Osteoblast (primary cell): ENCODE results near the gene CNPY1. TPM values are rescaled to one million over a fixed set of nuclear protein-coding genes. Genes with fewer than 3 reads are reported as not detected.

Experiments used
- DNase-seq: peaks from one replicate; pipeline ENCODE4 v3.0.0; 2011; ENCODE audit warnings: low spot score, mixed read lengths; ENCODE audit not compliant: insufficient read length; ENCODE audit errors: missing footprints
- H2AFZ ChIP-seq: 2 replicates; pipeline ENCODE4 v1.6.0; 2011; ENCODE audit warnings: mild to moderate bottlenecking, low read length
- H3K27ac ChIP-seq: 2 replicates; pipeline ENCODE4 v1.5.1; 2011; ENCODE audit warnings: mild to moderate bottlenecking, low read depth, low read length, moderate library complexity
- H3K27me3 ChIP-seq: 2 replicates; pipeline ENCODE4 v1.6.0; 2012; ENCODE audit warnings: mild to moderate bottlenecking, control low read depth, inconsistent platforms, low read length, moderate library complexity; ENCODE audit not compliant: insufficient read depth
- H3K36me3 ChIP-seq: 2 replicates; pipeline ENCODE4 v1.5.1; 2011; ENCODE audit warnings: mild to moderate bottlenecking, low read length, control low read depth, moderate library complexity; ENCODE audit not compliant: insufficient read depth
- H3K4me1 ChIP-seq: 2 replicates; pipeline ENCODE4 v1.5.1; 2011; ENCODE audit warnings: mild to moderate bottlenecking, low read length, control low read depth, moderate library complexity; ENCODE audit not compliant: insufficient read depth
- H3K4me2 ChIP-seq: 2 replicates; pipeline ENCODE4 v1.6.0; 2011; ENCODE audit warnings: mild to moderate bottlenecking, low read length; ENCODE audit not compliant: insufficient read depth
- H3K4me3 ChIP-seq: fragments of 200-600 bp; sonication (generic); 3 replicates; pipeline ENCODE4 v1.5.1; 2012; ENCODE audit warnings: mild to moderate bottlenecking, low read length, inconsistent platforms; ENCODE audit not compliant: insufficient read depth
- H3K79me2 ChIP-seq: 2 replicates; pipeline ENCODE4 v1.6.0; 2012; ENCODE audit warnings: mild to moderate bottlenecking, low read length, control low read depth, inconsistent platforms; ENCODE audit not compliant: insufficient read depth
- H3K9me3 ChIP-seq: 2 replicates; pipeline ENCODE4 v1.5.1; 2011; ENCODE audit warnings: low read depth, low read length, control low read depth
- H4K20me1 ChIP-seq: 2 replicates; pipeline ENCODE4 v1.6.0; 2012; ENCODE audit warnings: mild to moderate bottlenecking, low read length, control low read depth; ENCODE audit not compliant: insufficient read depth
- CTCF ChIP-seq: IDR thresholded peaks from 2 replicates; pipeline ENCODE4 v1.5.1; 2011; ENCODE audit warnings: mild to moderate bottlenecking, low read depth, low read length, moderate library complexity; ENCODE audit errors: extremely low read depth
- total RNA-seq: library from RNA; depleted of rRNA; stranded (reverse); fragments of >200 nt; gene quantifications from 2 replicates; pipeline ENCODE4 v1.2.3, GENCODE V29; 2012

The CNPY1 gene
- total RNA-seq, 1 donor: not detected

DNA sequence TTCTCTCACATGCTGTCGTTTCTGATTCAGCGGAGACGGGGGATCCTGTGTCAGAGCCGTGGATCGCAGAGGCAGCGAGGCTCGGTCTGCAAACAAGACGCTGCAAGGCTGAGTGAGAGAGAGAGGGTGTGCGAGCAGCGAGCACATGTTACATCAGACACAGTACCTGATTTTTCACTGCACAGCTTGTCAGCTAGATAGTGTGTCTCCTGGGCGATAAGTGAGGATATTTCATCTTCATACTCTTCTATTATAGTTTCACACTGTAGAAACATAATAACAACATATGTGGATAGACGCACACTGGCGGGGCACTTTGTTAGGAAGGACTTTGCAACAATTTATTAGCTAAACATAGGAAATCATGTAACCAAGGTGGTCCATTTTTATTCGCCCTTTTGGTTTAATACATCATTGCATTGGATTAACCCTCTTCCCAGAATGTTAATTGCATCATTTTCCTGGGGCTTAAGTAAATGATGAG, 39.5 kb downstream of the CNPY1 start:
- no peak overlapping the region for H3K4me2 ChIP-seq

GRCh38 chr7:155505422-155505793, 41.0 kb downstream of the CNPY1 start:
- H3K4me2 ChIP-seq: no peak overlapping the region
- H3K4me1 ChIP-seq: no peaks in the 10 kb centered on the region
- no peak for TF ChIP-seq CTCF
- H3K27me3 ChIP-seq: peaks cover 53% of the 10 kb centered on the region
- H3K79me2 ChIP-seq: no peaks in the 10 kb centered on the region
- H4K20me1 ChIP-seq: no peaks in the 10 kb centered on the region
- no peaks in the 10 kb centered on the region for H3K9me3 ChIP-seq
- no peak overlapping the region for H3K4me3 ChIP-seq
- H3K27ac ChIP-seq: no peak overlapping the region
- H2AFZ ChIP-seq: no peak overlapping the region
- H3K36me3 ChIP-seq: no peaks in the 10 kb centered on the region
- DNase-seq: no peak

More for the DNA sequence above, 39.5 kb downstream of the CNPY1 start:
- H3K36me3 ChIP-seq: no peaks in the 10 kb centered on the region
- no peaks in the 10 kb centered on the region for H4K20me1 ChIP-seq
- H2AFZ ChIP-seq: no peak overlapping the region
- H3K9me3 ChIP-seq: no peaks in the 10 kb centered on the region
- H3K79me2 ChIP-seq: no peaks in the 10 kb centered on the region
- TF ChIP-seq CTCF: no peak
- H3K4me3 ChIP-seq: no peak overlapping the region
- no peaks in the 10 kb centered on the region for H3K4me1 ChIP-seq
- H3K27ac ChIP-seq: no peak overlapping the region
- DNase-seq: no peak
- H3K27me3 ChIP-seq: peaks cover 65% of the 10 kb centered on the region

DNA sequence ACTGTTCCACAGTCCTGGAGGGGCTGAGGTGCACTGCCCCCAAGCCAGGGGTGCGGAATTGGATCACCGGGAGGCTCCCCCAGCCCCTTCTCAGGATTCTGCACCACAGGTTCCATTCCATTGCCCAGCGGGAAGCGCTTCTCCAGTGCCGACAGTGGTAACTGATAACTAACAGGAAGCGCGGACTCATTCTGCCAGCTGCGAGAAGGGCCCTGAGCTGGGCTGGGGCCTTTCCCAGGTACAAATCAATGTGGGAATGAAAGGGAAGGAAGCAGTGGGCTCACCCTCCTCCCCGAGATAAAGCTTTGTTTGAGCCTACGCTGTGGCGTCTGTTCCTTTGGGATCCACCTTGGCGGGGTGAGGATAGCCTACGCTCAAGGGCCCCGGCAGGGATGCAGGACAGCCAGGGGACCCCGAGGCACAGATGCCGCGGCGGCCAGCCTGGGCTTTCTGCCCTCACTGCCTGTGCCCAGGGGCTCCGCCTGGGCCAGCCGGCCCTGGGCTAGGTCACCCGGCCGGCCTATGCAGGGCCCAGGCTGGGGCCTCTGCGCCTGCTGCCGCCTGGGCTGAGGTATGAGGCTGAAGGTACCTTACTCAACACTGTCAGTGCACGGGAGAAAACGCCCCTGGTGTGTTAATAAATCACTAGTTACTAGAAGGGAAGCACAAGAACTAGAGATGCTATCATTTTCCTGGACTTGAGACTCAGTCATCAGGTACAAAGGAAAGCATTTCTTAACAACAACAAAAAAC, 49.0 kb downstream of the CNPY1 start:
- Histone ChIP-seq H3K27ac (no peak overlapping the region), H3K4me3 (no peak overlapping the region), H4K20me1 (no peaks in the 10 kb centered on the region), H3K9me3 (no peaks in the 10 kb centered on the region), H3K4me2 (no peak overlapping the region), H2AFZ (no peak overlapping the region), H3K36me3 (no peaks in the 10 kb centered on the region), H3K4me1 (no peaks in the 10 kb centered on the region), H3K27me3 (peaks cover 10% of the 10 kb centered on the region), H3K79me2 (no peaks in the 10 kb centered on the region)
- TF ChIP-seq CTCF: no peak
- no peak for DNase-seq

DNA sequence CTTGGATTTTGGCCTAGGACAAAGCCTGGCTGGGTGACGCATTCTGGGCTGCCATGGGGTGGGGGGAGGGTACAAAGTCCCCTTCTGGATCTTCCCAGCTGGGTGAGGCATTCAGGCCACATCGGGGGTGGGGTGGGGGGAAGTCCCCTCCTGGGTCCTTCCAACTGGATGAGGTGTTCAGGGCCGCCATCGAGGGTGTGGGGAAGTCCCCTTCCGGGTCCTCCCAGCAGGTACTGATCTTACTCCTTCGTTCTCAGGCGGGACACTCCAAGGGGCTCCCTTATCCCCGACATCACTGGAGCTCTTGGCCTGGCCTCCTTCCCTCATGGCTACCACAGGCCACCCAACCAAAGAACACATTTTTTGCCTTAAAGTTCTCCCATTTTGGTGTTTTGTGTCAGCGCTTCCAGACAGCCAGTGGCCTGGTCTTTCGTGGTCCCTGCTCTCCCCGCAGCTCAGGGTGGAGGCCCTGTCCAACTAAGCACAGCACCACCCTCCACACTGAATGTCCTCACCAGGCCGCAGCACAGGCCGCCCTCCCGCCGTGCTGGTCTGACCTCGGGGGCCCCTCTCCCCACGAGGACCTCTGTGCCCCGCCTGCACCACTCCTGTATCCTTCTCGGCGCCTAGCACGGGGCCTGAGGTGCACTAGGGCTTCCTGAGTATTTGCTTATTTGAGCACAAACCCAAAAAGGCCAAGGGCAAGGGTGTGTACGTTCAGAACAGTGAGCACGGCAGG, 49.9 kb downstream of the CNPY1 start:
- Histone ChIP-seq H3K9me3 (no peaks in the 10 kb centered on the region), H3K4me1 (no peaks in the 10 kb centered on the region), H3K79me2 (no peaks in the 10 kb centered on the region), H3K27ac (no peak overlapping the region), H2AFZ (no peak overlapping the region), H3K27me3 (peaks cover 10% of the 10 kb centered on the region), H4K20me1 (no peaks in the 10 kb centered on the region), H3K4me2 (no peak overlapping the region), H3K36me3 (no peaks in the 10 kb centered on the region), H3K4me3 (no peak overlapping the region)
- no peak for TF ChIP-seq CTCF
- DNase-seq: no peak
